C4-2B (cell line): Measurements from ENCODE around the gene PAX6.

Source experiments
- CTCF ChIP-seq: fragments of 450-650 bp; conservative IDR thresholded peaks from 2 replicates; pipeline ENCODE4 v1.5.1; 2017; ENCODE audit warnings: mild to moderate bottlenecking
- ZFX ChIP-seq: fragments of 450-650 bp; IDR thresholded peaks from 2 replicates; pipeline ENCODE4 v1.6.1; 2017

- TF ChIP-seq CTCF (no peak), ZFX (no peak)
Measured at GRCh38 chr11:31823644-31824331, 12.7 kb upstream of the PAX6 start.
